ENCODE measurements around the gene CRYBA4. TPM values are rescaled to one million over a fixed set of nuclear protein-coding genes. Genes with fewer than 3 reads are reported as not detected.

CRYBA4 gene
- not detected in 2 replicates for total RNA-seq

GRCh38 chr22:26621663-26622062 is at the start of gene CRYBA4:
CRYBA4 (plus strand) TSS chr22:26621963; CDS start chr22:26622597, 634 bp downstream.

GRCh38 chr22:26589845-26590736 is 31.7 kb upstream of the CRYBA4 start, which contains the start of gene TPST2:
TPST2 (minus strand) TSS chr22:26590132; CDS start chr22:26541630, 48,502 bp downstream.

GRCh38 chr22:26617271-26618199 is 4.2 kb upstream of the CRYBA4 start, which contains the start of gene CRYBB1:
CRYBB1 (minus strand) TSS chr22:26618027; CDS start chr22:26616319, 1,708 bp downstream.

GRCh38 chr22:26656891-26657851 is 35.4 kb downstream of the CRYBA4 start, which contains the start of gene MIAT:
MIAT (plus strand) TSS chr22:26657588.

Small RNA genes lying within 50 kb of the gene (small RNA-seq; reads per million reads assigned to genes)
- gene RF01874 (ENCODE audit: low replicate concordance): not detected

Other genes starting within 250 kb of the CRYBA4 start
- gene ASPHD2, start 192.7 kb upstream of the CRYBA4 start, total RNA-seq: 0.66 and 0.86 TPM in 2 replicates
- 34.8 and 37.6 TPM in 2 replicates for gene HPS4, start 138.2 kb upstream of the CRYBA4 start, total RNA-seq
- gene SRRD, start 138.1 kb upstream of the CRYBA4 start, total RNA-seq: 13.1 and 15.0 TPM in 2 replicates
- gene TFIP11, start 109.5 kb upstream of the CRYBA4 start, total RNA-seq: 37.4 and 47.0 TPM in 2 replicates
- 42.0 and 82.9 TPM in 2 replicates for gene TPST2, start 31.8 kb upstream of the CRYBA4 start, total RNA-seq
- gene CRYBB1, start 3.9 kb upstream of the CRYBA4 start, total RNA-seq: not detected in 2 replicates
- gene MIAT, start 35.6 kb downstream of the CRYBA4 start, total RNA-seq: 1.1 TPM in 2 replicates

All from placental pericyte (primary cell).